UCSD-AML1 (cell line): ENCODE results near the gene RNASE11.

Source experiments
- DNase-seq: peaks from one replicate; lab custom pipeline; 2025; ENCODE audit not compliant: unreplicated experiment; lab: John Stamatoyannopoulos, UW

Gene RNASE11

GRCh38 chr14:20546877-20547276 lies 40.9 kb downstream of the RNASE11 start:
- DNase-seq: no peak

GRCh38 chr14:20539906-20540305 lies 47.9 kb downstream of the RNASE11 start:
- DNase-seq: no peak
